Uterus (tissue), 2 donors: ENCODE measurements around the gene LRRN3.

Source experiments
- POLR2A ChIP-seq, 2 donors: fragments of 450-650 bp; IDR thresholded peaks; one replicate each; pipeline ENCODE4 v1.6.1; 2016; ENCODE audit warnings: antibody characterized with exemption in 2 of 2, mild to moderate bottlenecking in 1 of 2, moderate library complexity in 1 of 2
- TF ChIP-seq, protein P1 (sequence below), 4 experiments: fragments of 200-600 bp in 2 of 4; fragments of 450-650 bp in 2 of 4; sonication (generic) in 2 of 4; IDR thresholded peaks; one replicate each; pipeline ENCODE4 v1.5.1; 2016 to 2019; ENCODE audit warnings: antibody characterized with exemption in 4 of 4, mild to moderate bottlenecking in 2 of 4, moderate library complexity in 1 of 4

DNA sequence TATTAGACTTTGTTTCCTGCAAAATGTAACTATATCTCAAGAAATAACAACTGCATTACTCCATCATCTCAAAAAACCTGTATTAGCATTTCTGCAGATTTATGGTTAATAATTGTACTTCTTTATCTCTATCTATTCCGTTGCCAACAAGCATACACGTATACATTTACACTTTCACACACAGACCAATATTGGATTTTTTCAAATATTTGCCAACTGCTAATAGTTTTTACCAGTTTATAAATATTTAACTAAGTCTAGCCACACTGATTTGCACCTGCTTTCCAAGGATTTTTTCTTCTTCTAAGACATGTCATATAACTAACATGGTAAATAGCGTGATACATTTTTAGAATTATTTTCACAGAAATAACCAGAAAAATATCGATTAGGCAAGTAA is 12.2 kb downstream of the LRRN3 start:
- no peak for TF ChIP-seq POLR2A (IDR thresholded peaks at IDR 0.05)
- TF ChIP-seq, protein P1, sequence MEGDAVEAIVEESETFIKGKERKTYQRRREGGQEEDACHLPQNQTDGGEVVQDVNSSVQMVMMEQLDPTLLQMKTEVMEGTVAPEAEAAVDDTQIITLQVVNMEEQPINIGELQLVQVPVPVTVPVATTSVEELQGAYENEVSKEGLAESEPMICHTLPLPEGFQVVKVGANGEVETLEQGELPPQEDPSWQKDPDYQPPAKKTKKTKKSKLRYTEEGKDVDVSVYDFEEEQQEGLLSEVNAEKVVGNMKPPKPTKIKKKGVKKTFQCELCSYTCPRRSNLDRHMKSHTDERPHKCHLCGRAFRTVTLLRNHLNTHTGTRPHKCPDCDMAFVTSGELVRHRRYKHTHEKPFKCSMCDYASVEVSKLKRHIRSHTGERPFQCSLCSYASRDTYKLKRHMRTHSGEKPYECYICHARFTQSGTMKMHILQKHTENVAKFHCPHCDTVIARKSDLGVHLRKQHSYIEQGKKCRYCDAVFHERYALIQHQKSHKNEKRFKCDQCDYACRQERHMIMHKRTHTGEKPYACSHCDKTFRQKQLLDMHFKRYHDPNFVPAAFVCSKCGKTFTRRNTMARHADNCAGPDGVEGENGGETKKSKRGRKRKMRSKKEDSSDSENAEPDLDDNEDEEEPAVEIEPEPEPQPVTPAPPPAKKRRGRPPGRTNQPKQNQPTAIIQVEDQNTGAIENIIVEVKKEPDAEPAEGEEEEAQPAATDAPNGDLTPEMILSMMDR (IDR thresholded peaks at IDR 0.05) = no peak
